NCI-H510A treated with DMSO at 0.1 percent for 48 hours (cell line): Measurements from ENCODE around the gene FAM3C.

Experiments used
- DNase-seq: peaks from one replicate; lab custom pipeline; 2025; lab: John Stamatoyannopoulos, UW

FAM3C gene

GRCh38 chr7:121410829-121411596 lies 14.9 kb upstream of the FAM3C start:
- DNase-seq = no peak

DNA sequence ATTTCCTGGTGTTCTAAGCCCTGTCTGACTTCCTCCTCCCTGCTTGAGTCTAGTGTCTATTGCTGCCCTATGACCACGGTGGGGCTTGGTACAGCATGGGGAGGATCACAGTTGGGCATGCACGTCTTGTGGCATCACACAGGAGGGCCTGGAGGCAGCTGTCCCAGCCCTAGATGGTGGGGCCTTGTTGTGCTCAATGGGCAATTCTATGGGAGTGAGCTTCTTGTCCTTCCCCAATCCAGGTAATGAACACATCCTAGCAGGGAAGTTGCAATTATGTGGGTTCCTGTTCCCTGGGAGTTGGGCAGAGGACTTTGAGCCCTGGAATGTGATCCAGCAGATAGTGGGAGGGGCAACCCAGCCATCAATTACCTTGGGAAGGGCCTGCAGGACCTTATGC lies 10.8 kb upstream of the FAM3C start:
- no peak for DNase-seq

DNA sequence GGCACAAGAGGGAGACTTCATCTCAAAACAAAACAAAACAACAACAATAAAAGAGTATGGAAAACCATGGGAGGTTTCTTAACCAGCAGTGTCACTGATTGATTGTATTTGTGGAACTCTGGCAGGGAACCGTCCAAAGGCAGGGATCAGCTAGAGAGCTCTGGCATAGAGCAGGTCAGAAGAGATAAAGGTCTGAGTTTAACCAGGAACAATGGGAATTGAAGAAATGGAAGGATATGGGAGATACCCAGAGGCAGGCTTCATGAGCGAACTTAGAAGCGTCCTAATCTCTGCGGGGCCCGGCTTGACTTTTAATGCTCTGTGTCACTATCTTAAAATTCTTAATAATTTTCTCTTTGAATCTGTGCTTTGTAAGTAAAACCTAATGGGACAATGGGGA lies 10.4 kb upstream of the FAM3C start:
- DNase-seq = no peak

- no peak for DNase-seq
Observed at GRCh38 chr7:121404348-121404747, 8.2 kb upstream of the FAM3C start.

DNA sequence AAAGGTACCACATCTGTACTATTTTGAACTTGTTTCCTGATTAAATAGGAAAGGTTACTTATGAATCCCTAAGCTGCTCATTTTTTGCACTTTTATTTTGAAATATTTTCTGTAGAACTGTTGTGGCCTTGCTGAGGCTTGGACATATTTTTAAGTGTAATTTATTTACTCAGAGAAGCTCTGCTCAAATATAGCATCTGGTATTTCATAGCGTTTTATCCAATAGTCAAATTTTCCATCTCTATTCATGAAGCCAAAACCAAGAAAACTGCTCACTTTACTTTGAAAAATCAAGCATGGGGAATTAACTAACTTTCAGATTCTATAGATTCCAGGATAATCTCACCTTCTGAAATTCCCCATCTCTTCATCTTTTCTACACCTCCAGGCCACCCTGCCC lies 6.6 kb upstream of the FAM3C start:
- no peak for DNase-seq

- DNase-seq = no peak
Observed at GRCh38 chr7:121401896-121402295, 5.8 kb upstream of the FAM3C start.

DNA sequence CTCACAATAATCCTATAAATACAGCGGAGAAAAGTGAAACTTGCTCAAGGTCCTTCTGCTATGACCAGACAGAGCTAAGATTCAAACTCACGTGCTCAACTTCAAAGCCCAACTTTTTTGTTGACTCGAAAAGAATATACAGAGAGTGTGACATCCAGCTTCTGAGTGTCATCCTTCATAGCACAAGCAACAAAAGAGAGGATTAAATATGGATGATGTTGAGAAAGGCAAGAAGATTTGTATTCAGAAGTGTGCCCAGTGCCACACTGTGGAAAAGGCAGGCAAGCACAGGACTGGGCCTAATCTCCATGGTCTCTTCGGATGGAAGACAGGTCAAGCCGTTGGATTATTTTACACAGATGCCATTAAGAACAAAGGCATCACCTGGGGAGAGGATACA lies 2.1 kb upstream of the FAM3C start:
- DNase-seq = no peak

GRCh38 chr7:121397822-121398221 lies 1.7 kb upstream of the FAM3C start:
- no peak for DNase-seq

GRCh38 chr7:121397361-121397760 lies 1.3 kb upstream of the FAM3C start:
- no peak for DNase-seq

- DNase-seq = peak; percentile 21
Observed at GRCh38 chr7:121395494-121395960, 581 bp downstream of the FAM3C start.

DNA sequence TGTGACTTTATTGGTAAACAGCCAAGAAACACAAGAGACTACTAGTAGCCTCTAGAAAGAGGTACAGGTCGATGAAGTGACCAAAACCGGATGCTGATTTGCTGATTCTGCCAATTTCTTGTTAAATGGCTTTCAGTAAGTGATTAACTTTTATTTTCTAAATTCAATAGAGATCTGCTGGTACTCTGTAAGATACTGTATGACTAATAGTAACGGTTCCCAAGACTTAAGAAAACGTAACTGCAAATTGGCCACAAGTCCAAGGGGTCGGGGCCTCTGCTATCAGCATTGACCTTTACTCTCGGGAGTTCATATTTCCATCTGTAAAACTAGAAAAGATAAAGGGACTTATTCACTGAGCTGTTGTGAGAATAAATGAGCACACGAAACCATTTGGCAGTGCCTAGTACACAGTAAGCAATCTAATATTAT lies 1.4 kb downstream of the FAM3C start:
- no peak for DNase-seq

GRCh38 chr7:121393005-121393366 lies 3.1 kb downstream of the FAM3C start:
- no peak for DNase-seq

DNA sequence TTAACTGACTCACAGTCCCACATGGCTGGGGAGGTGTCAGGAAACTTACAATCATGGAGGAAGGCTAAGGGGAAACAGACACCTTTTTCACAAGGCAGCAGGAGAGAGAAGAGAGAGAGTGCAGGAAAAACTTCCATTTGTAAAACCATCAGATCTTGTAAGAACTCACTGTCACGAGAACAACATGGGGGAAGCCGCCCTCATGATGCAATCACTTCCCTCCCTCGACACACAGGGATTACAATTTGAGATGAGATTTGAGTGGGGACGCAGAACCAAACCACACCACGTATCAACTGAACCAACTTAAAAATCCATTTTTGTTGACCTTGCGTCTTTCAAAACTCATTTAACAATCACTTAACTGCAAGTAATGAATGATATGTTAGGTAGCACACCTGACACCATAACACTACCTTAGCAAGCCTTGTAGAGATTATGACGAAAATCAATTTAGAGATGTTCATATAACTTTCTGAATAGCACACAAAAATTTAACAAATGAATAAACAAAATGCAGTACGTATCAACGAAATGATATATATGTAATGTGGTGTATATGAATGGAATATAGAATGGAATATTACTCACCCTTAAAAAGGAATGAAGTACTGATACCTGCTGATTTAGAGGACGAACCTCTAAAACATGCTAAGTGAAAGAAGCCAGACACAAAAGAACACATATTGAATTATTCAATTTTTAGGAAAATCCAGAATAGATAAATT lies 3.7 kb downstream of the FAM3C start:
- no peak for DNase-seq

- no peak for DNase-seq
Observed at GRCh38 chr7:121391686-121392085, 4.4 kb downstream of the FAM3C start.

DNA sequence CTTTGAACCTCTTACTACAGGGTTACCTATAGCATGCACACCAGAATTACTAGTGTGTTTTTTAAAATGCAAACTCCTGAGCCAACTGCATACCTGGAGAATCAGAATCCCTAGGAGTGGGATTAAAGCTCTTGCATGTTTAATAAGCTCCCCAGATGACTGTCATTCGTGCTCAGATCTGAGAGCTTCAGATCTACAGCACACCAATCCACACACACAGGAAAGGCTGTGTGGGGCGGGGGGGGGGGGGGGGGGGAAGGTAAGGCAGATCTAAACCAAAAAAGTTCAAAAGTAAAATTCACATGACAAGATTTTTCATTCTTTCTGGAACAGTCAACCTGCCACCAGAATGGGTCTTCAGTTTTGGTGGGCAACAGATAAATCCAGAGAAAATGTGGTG lies 5.5 kb downstream of the FAM3C start:
- no peak for DNase-seq

GRCh38 chr7:121390109-121390508 lies 6.0 kb downstream of the FAM3C start:
- DNase-seq = no peak

- DNase-seq = no peak
Observed at GRCh38 chr7:121388950-121389349, 7.2 kb downstream of the FAM3C start.

DNA sequence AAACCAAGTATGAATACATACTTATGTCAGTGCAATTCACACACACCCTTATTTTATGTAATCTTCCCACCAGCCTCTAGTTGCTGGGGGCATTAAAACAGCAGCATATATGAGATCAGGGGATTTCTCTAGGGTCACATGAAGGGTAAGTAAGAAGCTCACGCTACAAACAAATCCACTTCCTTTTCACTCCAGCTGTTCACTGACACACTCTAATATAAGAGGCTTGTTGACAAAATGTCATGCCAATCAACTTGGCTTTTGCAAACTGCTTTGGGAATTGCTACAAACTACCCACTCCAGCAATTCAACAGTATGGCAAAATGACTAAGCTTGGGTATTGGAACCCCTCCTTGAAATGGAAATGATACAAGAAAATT lies 10.3 kb downstream of the FAM3C start:
- peak; percentile 39 for DNase-seq

DNA sequence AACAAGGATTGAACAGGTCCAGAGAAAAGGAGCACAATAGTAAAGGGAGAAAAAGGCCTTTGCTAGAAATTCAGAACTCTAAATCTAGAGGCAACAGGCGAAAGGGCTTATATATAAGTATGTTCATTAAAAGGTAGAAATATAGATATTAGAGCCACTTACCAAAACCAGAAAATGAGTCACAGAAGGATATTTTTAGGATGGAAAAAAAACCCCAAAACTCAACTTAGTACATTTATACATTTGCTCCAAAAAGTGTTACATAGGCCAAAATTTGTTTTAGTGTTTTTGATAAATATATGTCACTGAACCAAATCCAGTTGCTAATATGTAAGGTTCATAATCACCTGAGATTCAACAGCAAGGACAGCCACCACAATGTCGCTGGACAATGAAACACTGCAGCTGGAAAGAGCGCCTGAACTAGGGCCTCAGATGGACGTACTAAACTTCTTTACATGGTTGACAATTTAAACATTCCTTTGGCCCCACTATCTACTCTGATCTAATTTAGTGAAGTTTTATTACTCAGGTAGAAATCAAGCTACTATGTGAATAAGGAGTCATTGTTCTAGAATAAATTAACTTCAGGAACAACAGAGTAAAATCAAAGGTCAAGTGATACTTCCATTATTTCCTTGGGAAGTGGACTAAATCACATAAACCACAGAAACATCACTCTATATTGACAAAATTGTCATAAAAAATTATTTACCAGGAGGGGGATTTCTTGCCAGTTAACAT lies 10.9 kb downstream of the FAM3C start:
- no peak for DNase-seq

DNA sequence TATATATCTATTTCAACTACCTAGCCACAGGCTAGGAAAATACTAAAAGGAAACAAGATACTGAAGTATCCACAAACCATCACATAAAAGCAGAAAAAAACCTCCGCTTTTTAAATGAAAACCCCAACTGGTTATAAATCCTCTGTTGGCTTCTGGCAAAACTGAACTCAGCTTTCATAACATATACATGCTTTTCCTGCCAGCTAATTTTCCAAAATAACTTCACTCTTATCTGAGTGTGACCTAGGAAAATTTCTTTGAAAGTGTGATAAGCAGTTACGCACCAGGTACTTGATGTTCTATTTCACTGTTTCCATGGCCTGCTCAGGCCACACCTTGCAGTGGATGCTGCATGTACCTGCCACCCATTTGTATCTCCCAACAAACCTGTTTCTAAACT lies 11.8 kb downstream of the FAM3C start:
- no peak for DNase-seq

DNA sequence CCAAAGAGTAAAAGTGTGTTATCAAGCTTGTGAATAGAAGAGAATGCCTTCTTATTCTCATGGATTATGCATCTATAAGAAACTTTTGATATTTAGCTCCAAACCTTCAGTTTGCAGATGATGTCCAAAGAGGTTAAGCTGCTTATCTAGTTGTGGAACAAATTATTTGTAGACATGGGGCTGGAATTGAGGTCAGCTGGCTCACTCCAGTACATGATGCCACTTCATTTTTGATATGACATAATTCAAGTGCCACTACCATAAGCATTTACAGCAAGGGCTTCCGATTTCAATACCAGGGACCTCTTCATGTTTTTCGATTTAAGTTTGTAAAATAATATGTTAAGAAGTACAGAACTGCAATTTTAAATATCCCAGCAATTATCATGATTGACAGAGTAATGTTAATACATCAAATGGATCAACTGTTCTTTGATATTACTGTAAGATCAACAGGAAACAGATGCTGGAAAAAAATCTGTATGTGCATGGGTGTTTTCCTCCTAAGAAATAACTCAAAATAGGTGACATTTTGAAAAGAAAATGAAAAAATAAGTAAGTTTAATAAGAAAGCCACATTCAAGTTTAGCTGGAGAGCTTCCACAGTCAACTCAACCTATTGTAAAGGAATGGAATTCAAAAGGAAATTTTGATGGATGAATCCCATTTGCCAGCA lies 12.7 kb downstream of the FAM3C start:
- no peak for DNase-seq

DNA sequence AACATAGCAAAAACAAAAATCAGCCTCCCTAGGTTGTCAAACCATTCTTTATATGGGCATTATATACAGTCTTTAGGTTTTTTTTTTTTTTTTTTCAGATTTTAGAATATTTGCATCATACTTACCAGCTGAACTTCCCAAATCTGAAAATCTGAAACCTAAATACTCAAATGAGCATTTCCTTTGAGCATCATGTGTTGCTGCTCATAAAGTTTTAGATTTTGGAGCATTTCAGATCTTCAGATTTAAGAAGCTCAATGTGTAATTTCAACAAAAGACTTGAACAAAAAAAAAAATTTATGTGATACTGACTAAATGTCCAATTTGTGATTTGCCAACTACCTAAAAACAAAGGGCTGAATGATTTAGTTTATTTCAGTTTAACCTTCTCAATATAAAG lies 13.6 kb downstream of the FAM3C start:
- no peak for DNase-seq
